ENCODE results near the gene ENPEP.

GRCh38 chr4:110533590-110533910, 57.6 kb downstream of the ENPEP start:
- TF ChIP-seq, protein P1, sequence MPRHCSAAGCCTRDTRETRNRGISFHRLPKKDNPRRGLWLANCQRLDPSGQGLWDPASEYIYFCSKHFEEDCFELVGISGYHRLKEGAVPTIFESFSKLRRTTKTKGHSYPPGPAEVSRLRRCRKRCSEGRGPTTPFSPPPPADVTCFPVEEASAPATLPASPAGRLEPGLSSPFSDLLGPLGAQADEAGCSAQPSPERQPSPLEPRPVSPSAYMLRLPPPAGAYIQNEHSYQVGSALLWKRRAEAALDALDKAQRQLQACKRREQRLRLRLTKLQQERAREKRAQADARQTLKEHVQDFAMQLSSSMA (CRISPR knock-in tag; IDR thresholded peaks at IDR 0.05): no peak
- TF ChIP-seq HNRNPUL1 (IDR thresholded peaks at IDR 0.05; ENCODE audit: low read depth, low read length) (no peak), ZNF713 (CRISPR knock-in tag; IDR thresholded peaks at IDR 0.05) (no peak)

All from HepG2 (cell line).